A673 (cell line): ENCODE measurements around the gene DENND1A.

Experiments
- CTCF ChIP-seq: fragments of 300-800, 200-600 bp; sonication (generic); conservative IDR thresholded peaks from 2 replicates; pipeline ENCODE4 v1.5.1; 2017; ENCODE audit warnings: low read depth, mild to moderate bottlenecking, antibody characterized with exemption, low read length, moderate library complexity, mixed read lengths
- EZH2 ChIP-seq: fragments of 200-600 bp; sonication (generic); IDR thresholded peaks from 2 replicates; pipeline ENCODE4 v1.6.1; 2017; ENCODE audit warnings: borderline replicate concordance, low read depth, mild to moderate bottlenecking, mixed read lengths, antibody characterized with exemption, low read length; ENCODE audit not compliant: poor library complexity, severe bottlenecking

- TF ChIP-seq CTCF (no peak), EZH2 (no peak)
These were observed 554.3 kb downstream of the DENND1A start for GRCh38 chr9:123375469-123376132.
